Myocyte (in vitro differentiated cells): ENCODE results near the gene PRMT1. TPM values are rescaled to one million over a fixed set of nuclear protein-coding genes. Genes with fewer than 3 reads are reported as not detected.

ENCODE experiments used
- DNase-seq: peaks from one replicate; pipeline ENCODE4 v3.0.0-alpha.2; 2012; ENCODE audit warnings: low read depth
- total RNA-seq: library from RNA; depleted of rRNA; stranded (reverse); fragments of >200 nt; gene quantifications from 2 replicates; pipeline ENCODE4 v1.2.3, GENCODE V29; 2014

PRMT1 gene
- total RNA-seq, 1 donor from 2014 or later: 584 TPM

- DNase-seq: no peak
Measured at GRCh38 chr19:49687566-49688316, 10.7 kb downstream of the PRMT1 start.

GRCh38 chr19:49688531-49689132 lies 11.6 kb downstream of the PRMT1 start:
- no peak for DNase-seq

GRCh38 chr19:49689133-49690078 lies 12.3 kb downstream of the PRMT1 start, which contains the start of gene ADM5:
Gene ADM5, plus strand, starts transcription at chr19:49689594. Its CDS starts 244 bp downstream, at chr19:49689838.
- no peak for DNase-seq

GRCh38 chr19:49690079-49690655 lies 13.1 kb downstream of the PRMT1 start:
- no peak for DNase-seq

GRCh38 chr19:49690656-49691242 lies 13.7 kb downstream of the PRMT1 start, which contains the start of gene CPT1C:
Gene CPT1C, plus strand, starts transcription at chr19:49691116. Its CDS starts 1,137 bp downstream, at chr19:49692253.
- DNase-seq: peak; percentile 68

- DNase-seq: peak; percentile 33
Measured at GRCh38 chr19:49691243-49692146, 14.4 kb downstream of the PRMT1 start.

- DNase-seq: no peak
Measured at GRCh38 chr19:49692147-49692506, 15.1 kb downstream of the PRMT1 start.

- no peak for DNase-seq
Measured at GRCh38 chr19:49696115-49696514, 19.0 kb downstream of the PRMT1 start.

- no peak for DNase-seq
Measured at GRCh38 chr19:49696865-49697264, 19.8 kb downstream of the PRMT1 start.

- no peak for DNase-seq
Measured at GRCh38 chr19:49699364-49699763, 22.3 kb downstream of the PRMT1 start.

GRCh38 chr19:49700563-49700962 lies 23.5 kb downstream of the PRMT1 start:
- no peak for DNase-seq

- no peak for DNase-seq
Measured at GRCh38 chr19:49701271-49701786, 24.3 kb downstream of the PRMT1 start.

GRCh38 chr19:49704888-49705642 lies 28.0 kb downstream of the PRMT1 start:
- no peak for DNase-seq

GRCh38 chr19:49705919-49706318 lies 28.8 kb downstream of the PRMT1 start:
- DNase-seq: no peak

GRCh38 chr19:49710372-49710951 lies 33.4 kb downstream of the PRMT1 start:
- DNase-seq: no peak

- DNase-seq: no peak
Measured at GRCh38 chr19:49712397-49712859, 35.4 kb downstream of the PRMT1 start.

GRCh38 chr19:49713236-49713845 lies 36.3 kb downstream of the PRMT1 start:
- DNase-seq: no peak

- DNase-seq: no peak
Measured at GRCh38 chr19:49716154-49716553, 39.1 kb downstream of the PRMT1 start.
